WERI-Rb-1 (cell line): ENCODE measurements around the gene KLRC1.

Experiments
- DNase-seq: peaks from one replicate; pipeline ENCODE4 v3.0.0-alpha.2; 2020
- H3K27ac ChIP-seq: fragments of 250-450 bp; sonication (Bioruptor Pico); 2 replicates; pipeline ENCODE4 v1.5.1; 2020; ENCODE audit warnings: mild to moderate bottlenecking, moderate library complexity
- H3K27me3 ChIP-seq: fragments of 250-450 bp; sonication (Bioruptor Pico); 2 replicates; pipeline ENCODE4 v1.5.1; 2021; ENCODE audit warnings: mild to moderate bottlenecking, low read depth, moderate library complexity; ENCODE audit not compliant: insufficient read depth, severe bottlenecking
- H3K36me3 ChIP-seq: fragments of 250-450 bp; sonication (Bioruptor Pico); 2 replicates; pipeline ENCODE4 v1.5.1; 2020; ENCODE audit warnings: mild to moderate bottlenecking, moderate library complexity
- H3K4me3 ChIP-seq: 2 replicates; pipeline ENCODE4 v1.5.1; 2011; ENCODE audit warnings: low read depth, mild to moderate bottlenecking, control low read depth, low read length
- H3K9me3 ChIP-seq: fragments of 250-450 bp; sonication (Bioruptor Pico); 2 replicates; pipeline ENCODE4 v1.5.1; 2021; ENCODE audit warnings: mild to moderate bottlenecking, moderate library complexity; ENCODE audit not compliant: severe bottlenecking
- TF ChIP-seq, protein P1 (sequence below): IDR thresholded peaks from 2 replicates; pipeline ENCODE4 v1.5.1; 2011; ENCODE audit warnings: low read depth, mild to moderate bottlenecking, control low read depth, inconsistent platforms, low read length

Gene KLRC1

GRCh38 chr12:10469701-10470100 lies 16.5 kb upstream of the KLRC1 start:
- no peak for DNase-seq
- Histone ChIP-seq H3K27me3 (no peaks in the 10 kb centered on the region), H3K36me3 (no peaks in the 10 kb centered on the region), H3K4me3 (no peak overlapping the region), H3K27ac (no peak overlapping the region), H3K9me3 (peaks cover 8% of the 10 kb centered on the region)
- TF ChIP-seq, protein P1, sequence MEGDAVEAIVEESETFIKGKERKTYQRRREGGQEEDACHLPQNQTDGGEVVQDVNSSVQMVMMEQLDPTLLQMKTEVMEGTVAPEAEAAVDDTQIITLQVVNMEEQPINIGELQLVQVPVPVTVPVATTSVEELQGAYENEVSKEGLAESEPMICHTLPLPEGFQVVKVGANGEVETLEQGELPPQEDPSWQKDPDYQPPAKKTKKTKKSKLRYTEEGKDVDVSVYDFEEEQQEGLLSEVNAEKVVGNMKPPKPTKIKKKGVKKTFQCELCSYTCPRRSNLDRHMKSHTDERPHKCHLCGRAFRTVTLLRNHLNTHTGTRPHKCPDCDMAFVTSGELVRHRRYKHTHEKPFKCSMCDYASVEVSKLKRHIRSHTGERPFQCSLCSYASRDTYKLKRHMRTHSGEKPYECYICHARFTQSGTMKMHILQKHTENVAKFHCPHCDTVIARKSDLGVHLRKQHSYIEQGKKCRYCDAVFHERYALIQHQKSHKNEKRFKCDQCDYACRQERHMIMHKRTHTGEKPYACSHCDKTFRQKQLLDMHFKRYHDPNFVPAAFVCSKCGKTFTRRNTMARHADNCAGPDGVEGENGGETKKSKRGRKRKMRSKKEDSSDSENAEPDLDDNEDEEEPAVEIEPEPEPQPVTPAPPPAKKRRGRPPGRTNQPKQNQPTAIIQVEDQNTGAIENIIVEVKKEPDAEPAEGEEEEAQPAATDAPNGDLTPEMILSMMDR = no peak

GRCh38 chr12:10466311-10466710 lies 13.1 kb upstream of the KLRC1 start:
- H3K36me3 ChIP-seq = no peaks in the 10 kb centered on the region
- H3K4me3 ChIP-seq = no peak overlapping the region; the same call in 1 of the 2 replicates
- H3K9me3 ChIP-seq = peaks cover 8% of the 10 kb centered on the region
- H3K27me3 ChIP-seq = no peaks in the 10 kb centered on the region
- DNase-seq = peak; percentile 87
- TF ChIP-seq, protein P1 = no peak
- peak overlapping the region; percentile 60 for H3K27ac ChIP-seq

GRCh38 chr12:10457760-10458159 lies 4.6 kb upstream of the KLRC1 start:
- no peak for DNase-seq
- Histone ChIP-seq H3K27ac (no peak overlapping the region), H3K9me3 (peaks cover 9% of the 10 kb centered on the region)

GRCh38 chr12:10456856-10457255 lies 3.7 kb upstream of the KLRC1 start:
- H3K36me3 ChIP-seq = no peaks in the 10 kb centered on the region
- peaks cover 9% of the 10 kb centered on the region for H3K9me3 ChIP-seq
- H3K27me3 ChIP-seq = no peaks in the 10 kb centered on the region
- DNase-seq = no peak
- H3K4me3 ChIP-seq = no peak overlapping the region
- no peak overlapping the region for H3K27ac ChIP-seq
- TF ChIP-seq, protein P1 = no peak

More at GRCh38 chr12:10457760-10458159, 4.6 kb upstream of the KLRC1 start:
- TF ChIP-seq, protein P1 = no peak
- Histone ChIP-seq H3K4me3 (no peak overlapping the region), H3K27me3 (no peaks in the 10 kb centered on the region), H3K36me3 (no peaks in the 10 kb centered on the region)

- Histone ChIP-seq H3K9me3 (peaks cover 9% of the 10 kb centered on the region), H3K36me3 (no peaks in the 10 kb centered on the region), H3K4me3 (no peak overlapping the region), H3K27me3 (no peaks in the 10 kb centered on the region), H3K27ac (no peak overlapping the region)
- DNase-seq = no peak
- TF ChIP-seq, protein P1 = no peak
Observed at GRCh38 chr12:10455766-10456165, 2.6 kb upstream of the KLRC1 start.

DNA sequence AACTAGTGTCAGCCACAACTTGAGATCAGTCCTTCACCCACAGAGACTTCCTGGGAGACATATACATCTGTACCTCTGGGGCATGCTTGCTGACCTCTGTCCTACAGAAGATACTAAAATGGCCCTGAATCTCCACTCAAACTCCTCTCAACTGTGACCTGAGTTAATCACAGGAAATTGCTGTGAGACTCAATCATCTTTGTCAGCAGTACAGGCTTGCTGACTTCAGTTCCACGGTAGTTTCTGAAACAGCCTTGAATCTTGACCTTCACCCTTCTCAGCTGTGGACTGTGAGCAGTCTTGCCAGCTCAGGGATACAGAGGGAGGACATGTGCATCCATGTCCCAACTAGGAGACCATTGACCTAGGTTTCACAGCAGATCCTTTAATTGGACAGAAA lies 1.4 kb upstream of the KLRC1 start:
- TF ChIP-seq, protein P1 = no peak
- H3K27ac ChIP-seq = no peak overlapping the region
- H3K9me3 ChIP-seq = peaks cover 9% of the 10 kb centered on the region
- no peaks in the 10 kb centered on the region for H3K36me3 ChIP-seq
- DNase-seq = no peak
- H3K27me3 ChIP-seq = no peaks in the 10 kb centered on the region
- no peak overlapping the region for H3K4me3 ChIP-seq
